Testis (tissue), 3 donors: Measurements from ENCODE around the gene ABHD13. TPM values are rescaled to one million over a fixed set of nuclear protein-coding genes. Genes with fewer than 3 reads are reported as not detected.

Experiments
- DNase-seq: peaks from one replicate; pipeline ENCODE4 v3.0.0-alpha.2; 2019
- H3K27ac ChIP-seq, 2 donors: fragments of 200-600 bp; sonication (generic); one replicate each; pipeline ENCODE4 v1.5.1; 2019
- H3K27me3 ChIP-seq: fragments of 200-600 bp; sonication (generic); one replicate; pipeline ENCODE4 v1.5.1; 2019
- H3K36me3 ChIP-seq: fragments of 200-600 bp; sonication (generic); one replicate; pipeline ENCODE4 v1.5.1; 2017; ENCODE audit warnings: low read depth; ENCODE audit errors: missing control alignments
- H3K4me1 ChIP-seq: fragments of 200-600 bp; sonication (generic); one replicate; pipeline ENCODE4 v1.5.1; 2019
- H3K4me3 ChIP-seq, 2 donors: fragments of 200-600 bp; sonication (generic); one replicate each; pipeline ENCODE4 v1.5.1; 2017 to 2019
- H3K9me3 ChIP-seq: fragments of 200-600 bp; sonication (generic); one replicate; pipeline ENCODE4 v1.5.1; 2017
- CTCF ChIP-seq, 3 experiments: fragments of 450-650 bp in 2 of 3; fragments of 200-600 bp in 1 of 3; sonication (generic) in 1 of 3; IDR thresholded peaks; one replicate each; pipeline ENCODE4 v1.5.1; 2016 to 2019; ENCODE audit warnings: antibody characterized with exemption in 3 of 3, mild to moderate bottlenecking in 2 of 3, moderate library complexity in 1 of 3
- POLR2A ChIP-seq: fragments of 450-650 bp; IDR thresholded peaks from one replicate; pipeline ENCODE4 v1.6.1; 2017; ENCODE audit warnings: antibody characterized with exemption, mild to moderate bottlenecking, moderate library complexity
- WGBS, 2 donors: methylation state at CpG; one replicate each; pipeline ENCODE4 v1.1.5; 2018; 5-methylcytosine and 5-hydroxymethylcytosine counted together
- intact Hi-C: fragments of 100-400 bp; cut with DNase I; formaldehyde crosslinking; loops from one replicate; pipeline ENCODE4 v1.15.1; 2023; ENCODE audit warnings: low total_unique reads
- polyA plus RNA-seq: library from polyadenylated mRNA; stranded (reverse); fragments of 350-450 nt; fragmentation: Illumina TruSeq; extraction: RNeasy Lipid Tissue Mini Kit (QIAGEN cat#74804); gene quantifications from one replicate; pipeline ENCODE4 v1.2.3, GENCODE V29; 2014; ENCODE audit warnings: low read depth, low replicate concordance; ENCODE audit not compliant: insufficient read depth
- total RNA-seq, 2 donors: library from RNA; depleted of rRNA; stranded (reverse); fragments of >200 nt; gene quantifications; one replicate each; pipeline ENCODE4 v1.2.3, GENCODE V29; 2016

Gene ABHD13
- total and polyA plus RNA-seq, 3 donors from 2014 or later, result 6.5 to 7.4 (median 7.3) TPM

DNA sequence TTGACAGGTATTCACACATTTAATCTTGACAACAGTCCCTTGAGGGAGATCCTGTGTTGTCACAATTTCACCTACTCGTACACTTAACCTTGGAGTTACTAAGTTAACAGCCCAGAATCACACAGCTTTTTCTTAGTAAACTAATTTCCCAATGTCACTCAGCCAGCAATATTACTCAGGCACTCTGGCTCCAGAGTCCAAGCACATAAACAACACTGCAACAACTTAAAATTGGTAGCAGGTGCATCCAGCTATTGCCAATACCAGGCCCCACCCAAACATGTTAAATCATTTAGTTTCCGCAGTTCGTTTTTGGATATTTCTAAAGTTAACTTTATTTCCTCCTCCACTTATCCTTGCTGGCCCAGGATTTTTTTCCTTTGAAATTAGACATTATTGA lies 35.5 kb upstream of the ABHD13 start:
- Histone ChIP-seq H3K36me3 (no peaks in the 10 kb centered on the region), H3K27me3 (no peaks in the 10 kb centered on the region), H3K9me3 (no peaks in the 10 kb centered on the region), H3K4me3 (no peak overlapping the region), H3K27ac (no peak overlapping the region), H3K4me1 (no peaks in the 10 kb centered on the region)
- TF ChIP-seq POLR2A (no peak), CTCF (IDR thresholded peaks at IDR 0.05) (no peak)
- WGBS, 2 donors, result 78 to 80% methylated on average over 3 of the region's 3 CpGs
- intact Hi-C loops, result no loop called here
- DNase-seq, result no peak

GRCh38 chr13:108185223-108185622 lies 33.0 kb upstream of the ABHD13 start:
- 90 to 93% methylated on average over 3 of the region's 3 CpGs for WGBS, 2 donors
- Histone ChIP-seq H3K36me3 (no peaks in the 10 kb centered on the region), H3K4me1 (no peaks in the 10 kb centered on the region), H3K27ac (no peak overlapping the region), H3K4me3 (no peak overlapping the region), H3K27me3 (no peaks in the 10 kb centered on the region), H3K9me3 (no peaks in the 10 kb centered on the region)
- DNase-seq, result no peak
- intact Hi-C loops, result no loop called here
- no peak for TF ChIP-seq CTCF (IDR thresholded peaks at IDR 0.05)
- TF ChIP-seq POLR2A, result no peak

DNA sequence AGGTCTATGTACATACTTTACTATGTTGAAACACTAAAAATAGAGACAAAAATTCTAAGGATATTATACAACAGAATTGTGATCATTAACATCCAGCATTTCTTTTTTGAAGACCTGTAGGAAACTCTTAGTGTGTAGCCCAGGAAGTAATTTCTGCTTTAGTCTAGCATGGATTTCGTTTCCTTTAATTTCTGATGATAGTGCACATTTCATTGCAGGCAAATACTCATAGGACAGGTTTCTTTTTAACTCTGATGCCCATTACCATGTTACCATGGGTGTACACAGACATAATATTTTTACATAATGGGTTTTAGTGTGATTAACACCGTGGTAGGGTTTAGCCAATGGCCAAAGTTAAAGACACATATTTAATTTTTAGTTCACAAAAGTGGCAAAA lies 29.9 kb upstream of the ABHD13 start:
- Histone ChIP-seq H3K4me1 (no peaks in the 10 kb centered on the region), H3K4me3 (no peak overlapping the region), H3K9me3 (no peaks in the 10 kb centered on the region), H3K36me3 (no peaks in the 10 kb centered on the region), H3K27ac (no peak overlapping the region), H3K27me3 (no peaks in the 10 kb centered on the region)
- TF ChIP-seq CTCF (IDR thresholded peaks at IDR 0.05) (no peak), POLR2A (no peak)
- DNase-seq, result no peak
- intact Hi-C loops, result no loop called here
- 55 to 61% methylated on average over 2 of the region's 2 CpGs for WGBS, 2 donors

DNA sequence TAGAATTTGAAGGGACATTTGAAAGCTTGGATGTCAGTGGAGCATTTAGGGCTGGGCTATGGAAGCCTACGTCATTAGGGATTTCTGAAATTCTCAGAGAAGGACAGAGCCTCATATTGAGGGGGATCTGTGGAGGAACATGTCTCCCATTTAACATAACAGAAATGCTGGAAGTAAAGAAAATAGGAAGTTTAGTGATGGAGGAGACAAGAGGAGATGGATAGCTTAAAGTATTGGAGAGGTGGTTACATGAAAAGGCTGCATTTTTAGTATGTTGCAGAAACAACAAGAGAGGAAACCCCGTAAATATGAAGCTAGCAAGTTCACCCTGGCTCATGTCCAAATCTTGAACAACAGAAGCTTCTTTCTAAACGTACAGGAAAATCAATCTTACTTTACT lies 27.3 kb upstream of the ABHD13 start:
- no peak for TF ChIP-seq POLR2A
- no peak for TF ChIP-seq CTCF (IDR thresholded peaks at IDR 0.05)
- Histone ChIP-seq H3K27me3 (no peaks in the 10 kb centered on the region), H3K4me1 (no peaks in the 10 kb centered on the region), H3K36me3 (no peaks in the 10 kb centered on the region), H3K9me3 (no peaks in the 10 kb centered on the region), H3K4me3 (no peak overlapping the region), H3K27ac (no peak overlapping the region)
- 60 to 62% methylated on average over 3 of the region's 3 CpGs for WGBS, 2 donors
- no peak for DNase-seq
- intact Hi-C loops, result no loop called here

DNA sequence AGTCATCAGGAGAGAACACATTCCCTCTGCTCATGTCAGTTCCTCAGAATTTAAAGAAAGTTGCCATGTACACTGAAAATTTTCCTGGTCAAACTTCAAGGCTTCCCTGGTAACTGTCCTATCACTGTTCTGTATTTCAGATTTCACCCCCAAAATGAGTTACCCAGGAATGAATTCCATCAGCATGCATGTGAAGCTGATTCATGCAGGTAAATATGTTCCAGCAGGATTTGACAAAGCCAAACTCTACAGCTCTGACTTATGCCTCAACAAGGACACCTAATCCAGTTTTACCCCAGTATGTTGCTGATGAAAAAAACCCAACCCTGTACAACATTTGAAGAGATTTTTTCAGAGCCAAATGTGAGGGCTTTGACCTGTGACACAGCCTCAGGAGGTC lies 24.4 kb upstream of the ABHD13 start:
- Histone ChIP-seq H3K27me3 (no peaks in the 10 kb centered on the region), H3K4me3 (no peak overlapping the region), H3K27ac (no peak overlapping the region), H3K36me3 (no peaks in the 10 kb centered on the region), H3K9me3 (no peaks in the 10 kb centered on the region), H3K4me1 (no peaks in the 10 kb centered on the region)
- intact Hi-C loops, result no loop called here
- DNase-seq, result no peak
- TF ChIP-seq CTCF (IDR thresholded peaks at IDR 0.05) (no peak), POLR2A (no peak)
